NCI-H345 treated with DMSO at 0.1 percent for 48 hours (cell line): ENCODE measurements around the gene MFAP3L.

Source experiments
- DNase-seq: peaks from one replicate; lab custom pipeline; 2025; ENCODE audit not compliant: unreplicated experiment; lab: John Stamatoyannopoulos, UW

Gene MFAP3L

GRCh38 chr4:170025523-170026252 is 507 bp downstream of the MFAP3L start:
- DNase-seq, result no peak

GRCh38 chr4:170022211-170022610 is 4.0 kb downstream of the MFAP3L start:
- no peak for DNase-seq

- DNase-seq, result no peak
Measured at GRCh38 chr4:170017252-170017651, 8.9 kb downstream of the MFAP3L start.

GRCh38 chr4:170015285-170015684 is 10.9 kb downstream of the MFAP3L start:
- DNase-seq, result no peak

- DNase-seq, result no peak
Measured at GRCh38 chr4:170014359-170015011, 11.7 kb downstream of the MFAP3L start.

- no peak for DNase-seq
Measured at GRCh38 chr4:170012629-170012958, 13.6 kb downstream of the MFAP3L start.

GRCh38 chr4:170011921-170012628 is 14.1 kb downstream of the MFAP3L start:
- no peak for DNase-seq

GRCh38 chr4:170009291-170009690 is 16.9 kb downstream of the MFAP3L start:
- DNase-seq, result no peak

- no peak for DNase-seq
Measured at GRCh38 chr4:170008801-170009200, 17.4 kb downstream of the MFAP3L start.

GRCh38 chr4:170008371-170008770 is 17.8 kb downstream of the MFAP3L start:
- DNase-seq, result no peak

- no peak for DNase-seq
Measured at GRCh38 chr4:170007113-170007512, 19.1 kb downstream of the MFAP3L start.

GRCh38 chr4:170005472-170005871 is 20.7 kb downstream of the MFAP3L start:
- DNase-seq, result no peak

GRCh38 chr4:170004651-170005295 is 21.4 kb downstream of the MFAP3L start:
- no peak for DNase-seq

- DNase-seq, result no peak
Measured at GRCh38 chr4:170003071-170004070, 22.8 kb downstream of the MFAP3L start.

- DNase-seq, result no peak
Measured at GRCh38 chr4:170001745-170002267, 24.4 kb downstream of the MFAP3L start.

GRCh38 chr4:170001011-170001744 is 25.0 kb downstream of the MFAP3L start:
- no peak for DNase-seq

GRCh38 chr4:169999923-170000322 is 26.3 kb downstream of the MFAP3L start:
- DNase-seq, result no peak

GRCh38 chr4:169998981-169999380 is 27.2 kb downstream of the MFAP3L start:
- DNase-seq, result peak; percentile 33

- no peak for DNase-seq
Measured at GRCh38 chr4:169996379-169997240, 29.6 kb downstream of the MFAP3L start.
